CD14-positive monocyte (primary cell): Measurements from ENCODE around the gene RAB31. TPM values are rescaled to one million over a fixed set of nuclear protein-coding genes. Genes with fewer than 3 reads are reported as not detected.

ENCODE experiments used
- DNase-seq, 3 donors: peaks; one replicate each; pipeline ENCODE4 v3.0.0-alpha.2; 2011 to 2022
- H2AFZ ChIP-seq: 2 replicates; pipeline ENCODE4 v1.6.0; 2012; ENCODE audit warnings: mild to moderate bottlenecking, low read depth, low read length, inconsistent platforms; ENCODE audit not compliant: insufficient read depth, poor library complexity, severe bottlenecking
- H3K27ac ChIP-seq, 2 donors: 1 replicate in 1 of 2; 2 replicates in 1 of 2; pipeline ENCODE4 v1.5.1; 2012 to 2013; ENCODE audit warnings: low read length in 2 of 2, control low read depth in 1 of 2, inconsistent platforms in 1 of 2, low read depth in 1 of 2, mild to moderate bottlenecking in 1 of 2
- H3K27me3 ChIP-seq, 2 donors: one replicate each; pipeline versions ENCODE4 v1.6.0 to v1.6.1; 2011 to 2013; ENCODE audit warnings: low read length in 2 of 2; ENCODE audit not compliant: control insufficient read depth in 2 of 2, insufficient read depth in 2 of 2
- H3K36me3 ChIP-seq, 2 donors: replicated peaks in 1 of 2; 1 replicate in 1 of 2; 2 replicates in 1 of 2; pipeline versions ENCODE4 v1.5.1 to v1.6.1; 2012 to 2013; ENCODE audit warnings: low read length in 2 of 2, control low read depth in 1 of 2, inconsistent platforms in 1 of 2, mild to moderate bottlenecking in 1 of 2; ENCODE audit not compliant: insufficient read depth in 2 of 2, control insufficient read depth in 1 of 2
- H3K4me1 ChIP-seq, 2 donors: 1 replicate in 1 of 2; 2 replicates in 1 of 2; pipeline versions ENCODE4 v1.5.1 to v1.6.1; 2012 to 2013; ENCODE audit warnings: low read length in 2 of 2, control low read depth in 1 of 2, inconsistent platforms in 1 of 2, mild to moderate bottlenecking in 1 of 2, moderate library complexity in 1 of 2; ENCODE audit not compliant: insufficient read depth in 2 of 2, control insufficient read depth in 1 of 2
- H3K4me2 ChIP-seq: replicated peaks from 2 replicates; pipeline ENCODE3; 2012; ENCODE audit warnings: low read length, moderate library complexity, mild to moderate bottlenecking; ENCODE audit not compliant: poor library complexity, severe bottlenecking; ENCODE audit errors: extremely low read depth
- H3K4me3 ChIP-seq, 3 experiments: fragments of 200-600 bp in 1 of 3; sonication (generic) in 1 of 3; replicated peaks in 1 of 3; 1 replicate in 2 of 3; 2 replicates in 1 of 3; pipeline ENCODE4 v1.5.1; 2011 to 2013; ENCODE audit warnings: low read length in 3 of 3, mild to moderate bottlenecking in 3 of 3, control low read depth in 2 of 3, low read depth in 2 of 3, inconsistent platforms in 1 of 3, moderate library complexity in 1 of 3
- H3K79me2 ChIP-seq: 2 replicates; pipeline ENCODE4 v1.6.0; 2012; ENCODE audit warnings: mild to moderate bottlenecking, control low read depth, inconsistent platforms, low read length, moderate library complexity; ENCODE audit not compliant: insufficient read depth
- H3K9ac ChIP-seq: 2 replicates; pipeline ENCODE4 v1.6.0; 2017; ENCODE audit warnings: low read length, mild to moderate bottlenecking; ENCODE audit not compliant: insufficient read depth, poor library complexity, severe bottlenecking
- H3K9me3 ChIP-seq, 2 donors: replicated peaks in 1 of 2; 1 replicate in 1 of 2; 2 replicates in 1 of 2; pipeline versions ENCODE4 v1.5.1 to v1.6.1; 2012 to 2013; ENCODE audit warnings: low read length in 2 of 2, control low read depth in 1 of 2; ENCODE audit not compliant: control insufficient read depth in 1 of 2, insufficient read depth in 1 of 2
- H4K20me1 ChIP-seq: 2 replicates; pipeline ENCODE4 v1.6.0; 2012; ENCODE audit warnings: mild to moderate bottlenecking, low read length, control low read depth, moderate library complexity; ENCODE audit not compliant: insufficient read depth
- H3K27ac Mint-ChIP-seq, 7 donors: one replicate each; pipeline ENCODE4 v1.8.0; 2020; ENCODE audit warnings: mild to moderate bottlenecking in 7 of 7, mixed read lengths in 7 of 7, moderate library complexity in 6 of 7, inconsistent platforms in 2 of 7
- H3K27me3 Mint-ChIP-seq, 3 donors: one replicate each; pipeline ENCODE4 v1.8.0; 2021 to 2022; ENCODE audit warnings: low read depth in 3 of 3, mild to moderate bottlenecking in 3 of 3, mixed read lengths in 3 of 3, moderate library complexity in 3 of 3, inconsistent platforms in 1 of 3
- H3K36me3 Mint-ChIP-seq, 2 donors: one replicate each; pipeline ENCODE4 v1.8.0; 2020; ENCODE audit warnings: mixed read lengths in 2 of 2, inconsistent platforms in 1 of 2, mild to moderate bottlenecking in 1 of 2
- H3K4me1 Mint-ChIP-seq: one replicate; pipeline ENCODE4 v1.8.0; 2020; ENCODE audit warnings: mild to moderate bottlenecking, mixed read lengths
- H3K4me3 Mint-ChIP-seq, 2 donors: one replicate each; pipeline ENCODE4 v1.8.0; 2020; ENCODE audit warnings: mild to moderate bottlenecking in 2 of 2, mixed read lengths in 2 of 2, moderate library complexity in 1 of 2
- H3K9me3 Mint-ChIP-seq, 7 donors: one replicate each; pipeline ENCODE4 v1.8.0; 2020 to 2022; ENCODE audit warnings: mixed read lengths in 7 of 7, mild to moderate bottlenecking in 6 of 7, moderate library complexity in 6 of 7, inconsistent platforms in 2 of 7
- CTCF ChIP-seq: fragments of 200-600 bp; IDR thresholded peaks from one replicate; pipeline ENCODE4 v1.8.0; 2022; ENCODE audit warnings: antibody characterized with exemption, mild to moderate bottlenecking
- WGBS: methylation state at CpG from one replicate; pipeline ENCODE4 v1.1.5; 2013; ENCODE audit warnings: missing lambda C conversion rate; ENCODE audit not compliant: insufficient coverage; 5-methylcytosine and 5-hydroxymethylcytosine counted together
- intact Hi-C, 2 donors: fragments of 100-400 bp; cut with micrococcal nuclease; formaldehyde crosslinking; loops; one replicate each; pipeline versions ENCODE4 v1.15.0 to v1.15.1; 2023
- polyA plus RNA-seq, 3 donors: library from polyadenylated mRNA; depleted of rRNA in 1 of 3; unstranded in 2 of 3; stranded (reverse) in 1 of 3; fragments of 300-500 nt in 2 of 3; fragments of >200 nt in 1 of 3; fragmentation: Illumina TruSeq in 2 of 3; gene quantifications; 1 replicate in 2 of 3; 2 replicates in 1 of 3; pipeline ENCODE4 v1.2.3, GENCODE V29; 2012 to 2021

RAB31 gene
- polyA plus RNA-seq, 3 donors = 106 to 367 (median 348) TPM

DNA sequence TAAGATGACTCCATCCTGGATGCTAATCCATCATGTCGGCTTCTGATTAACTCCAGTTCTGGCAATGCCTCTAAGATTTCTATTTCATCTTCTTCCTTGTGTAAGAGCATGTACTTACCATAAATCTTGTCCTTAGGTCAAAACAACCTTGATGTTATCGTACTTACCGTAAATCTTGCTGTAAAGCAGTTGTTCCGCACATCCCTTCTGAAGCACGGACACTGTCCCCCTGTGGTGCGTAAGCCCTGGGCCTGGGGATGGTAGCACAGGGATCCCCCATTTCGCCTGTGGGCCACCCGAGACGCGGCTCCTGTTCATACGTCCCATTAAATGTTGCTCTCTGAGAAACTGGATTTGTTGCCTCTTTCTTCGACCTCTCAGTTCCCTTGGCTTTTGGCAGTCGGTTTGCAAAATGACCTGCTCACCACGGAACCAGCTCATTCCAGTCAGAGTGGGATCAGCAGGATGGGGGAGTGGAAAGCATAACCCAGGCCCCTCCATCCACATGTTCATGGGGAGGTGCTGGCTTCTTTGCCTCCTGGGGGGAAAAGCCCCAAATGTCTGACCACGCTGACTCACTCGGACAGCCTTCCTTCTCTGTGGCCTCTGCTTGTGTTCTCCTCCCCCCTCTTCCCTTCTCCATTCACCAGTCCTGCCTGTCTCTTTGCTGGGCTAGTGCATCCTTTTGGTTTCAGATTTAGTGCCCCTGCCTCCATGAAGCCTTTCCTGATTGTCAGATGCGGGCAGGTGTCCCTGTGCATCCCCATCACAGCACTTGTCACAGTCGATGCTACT, 49.9 kb downstream of the RAB31 start:
- H3K79me2 ChIP-seq = peaks cover 99% of the 10 kb centered on the region
- no peaks in the 10 kb centered on the region for H3K27me3 ChIP-seq
- peaks cover 0 to 2% (median 0%) of the 10 kb centered on the region in 3 donors for H3K27me3 Mint-ChIP-seq
- H3K4me2 ChIP-seq = peak overlapping the region; percentile 2
- peak; percentile 59 to 84 (median 67) for DNase-seq
- H3K27ac Mint-ChIP-seq = peak overlapping the region; percentile 55 to 93 (median 87)
- peak overlapping the region; percentile 32 to 84 for H3K27ac ChIP-seq
- peaks cover 99% of the 10 kb centered on the region for H3K4me1 Mint-ChIP-seq
- peaks cover 90 to 92% of the 10 kb centered on the region in 2 donors for H3K4me1 ChIP-seq
- WGBS = 68% methylated on average over 15 of the region's 18 CpGs
- peak overlapping the region; percentile 16 to 47 for H3K4me3 Mint-ChIP-seq
- no peak overlapping the region for H3K4me3 ChIP-seq
- H4K20me1 ChIP-seq = peaks cover 85% of the 10 kb centered on the region
- no peaks in the 10 kb centered on the region for H3K36me3 ChIP-seq
- H2AFZ ChIP-seq = no peak overlapping the region
- intact Hi-C loops = loop anchor here in 1 of 2 donors (10.0 kb wide), 1 partner anchor 53 kb away; the partner anchor contains the start of gene RAB31
- H3K9me3 Mint-ChIP-seq = peaks cover 0 to 3% (median 0%) of the 10 kb centered on the region in 7 donors
- H3K36me3 Mint-ChIP-seq = peaks cover 15 to 35% of the 10 kb centered on the region in 2 donors
- H3K9me3 ChIP-seq = no peaks in the 10 kb centered on the region
- no peak for TF ChIP-seq CTCF
- H3K9ac ChIP-seq = no peak overlapping the region

GRCh38 chr18:9758624-9759075, 50.5 kb downstream of the RAB31 start:
- Mint-ChIP-seq H3K4me1 (peaks cover 96% of the 10 kb centered on the region), H3K36me3 (peaks cover 15 to 35% of the 10 kb centered on the region in 2 donors), H3K9me3 (peaks cover 0 to 3% (median 0%) of the 10 kb centered on the region in 7 donors), H3K27me3 (peaks cover 0 to 2% (median 0%) of the 10 kb centered on the region in 3 donors), H3K27ac (peak overlapping the region; percentile 62 to 93 (median 87)), H3K4me3 (peak overlapping the region in 1 of 2 donors; percentile 47)
- 38% methylated on average over 8 of the region's 8 CpGs for WGBS
- intact Hi-C loops = loop anchor here in 1 of 2 donors (10.0 kb wide), 1 partner anchor 54 kb away; the partner anchor contains the start of gene RAB31
- H2AFZ ChIP-seq = no peak overlapping the region
- no peak overlapping the region for H3K9ac ChIP-seq
- H3K27me3 ChIP-seq = no peaks in the 10 kb centered on the region
- H3K4me3 ChIP-seq = no peak overlapping the region
- H3K9me3 ChIP-seq = no peaks in the 10 kb centered on the region
- H4K20me1 ChIP-seq = peaks cover 79% of the 10 kb centered on the region
- H3K4me1 ChIP-seq = peaks cover 87 to 89% of the 10 kb centered on the region in 2 donors
- DNase-seq = peak in 1 of 3 donors; percentile 42
- H3K36me3 ChIP-seq = peaks cover 0 to under 1% of the 10 kb centered on the region in 2 donors
- peaks cover 99% of the 10 kb centered on the region for H3K79me2 ChIP-seq
- H3K4me2 ChIP-seq = peak overlapping the region; percentile 2
- H3K27ac ChIP-seq = peak overlapping the region; percentile 32 to 84
- no peak for TF ChIP-seq CTCF
